Trophoblast cell (in vitro differentiated cells and primary cell): ENCODE data around the gene ST3GAL2.

ENCODE experiments used
- DNase-seq, 2 donors: peaks; one replicate each; pipeline ENCODE4 v3.0.0-alpha.2; 2016
- H2AFZ ChIP-seq: 2 replicates; pipeline ENCODE4 v1.6.1; 2013; ENCODE audit warnings: low read length, moderate library complexity, mild to moderate bottlenecking; ENCODE audit not compliant: insufficient read depth, poor library complexity
- H2AK5ac ChIP-seq: 2 replicates; pipeline ENCODE4 v1.6.1; 2013; ENCODE audit warnings: mild to moderate bottlenecking, low read length
- H2BK120ac ChIP-seq: 2 replicates; pipeline ENCODE4 v1.6.1; 2013; ENCODE audit warnings: low read length, mild to moderate bottlenecking, moderate library complexity; ENCODE audit not compliant: insufficient read depth, poor library complexity
- H2BK12ac ChIP-seq: 2 replicates; pipeline ENCODE4 v1.6.1; 2013; ENCODE audit warnings: mild to moderate bottlenecking, low read length, moderate library complexity
- H2BK5ac ChIP-seq: 2 replicates; pipeline ENCODE4 v1.6.1; 2013; ENCODE audit warnings: low read length, low read depth, moderate library complexity, mild to moderate bottlenecking; ENCODE audit not compliant: poor library complexity
- H3K14ac ChIP-seq: 2 replicates; pipeline ENCODE4 v1.6.1; 2013; ENCODE audit warnings: mild to moderate bottlenecking, low read length
- H3K18ac ChIP-seq: 2 replicates; pipeline ENCODE4 v1.6.1; 2013; ENCODE audit warnings: mild to moderate bottlenecking, low read length
- H3K23ac ChIP-seq: 2 replicates; pipeline ENCODE4 v1.6.1; 2013; ENCODE audit warnings: low read length
- H3K27ac ChIP-seq: 2 replicates; pipeline ENCODE4 v1.5.1; 2013; ENCODE audit warnings: low read depth, mild to moderate bottlenecking, inconsistent platforms, low read length, moderate library complexity
- H3K27me3 ChIP-seq: 2 replicates; pipeline ENCODE4 v1.6.1; 2013; ENCODE audit warnings: inconsistent platforms, mild to moderate bottlenecking, low read length, moderate library complexity; ENCODE audit not compliant: insufficient read depth
- H3K36me3 ChIP-seq, 2 experiments: 1 replicate in 1 of 2; 2 replicates in 1 of 2; pipeline ENCODE4 v1.6.1; 2013; ENCODE audit warnings: low read length in 2 of 2, mild to moderate bottlenecking in 2 of 2, moderate library complexity in 1 of 2; ENCODE audit not compliant: insufficient read depth in 2 of 2, control insufficient read depth in 1 of 2
- H3K4ac ChIP-seq: 2 replicates; pipeline ENCODE4 v1.6.1; 2013; ENCODE audit warnings: low read depth, mild to moderate bottlenecking, low read length, moderate library complexity
- H3K4me1 ChIP-seq, 2 experiments: 1 replicate in 1 of 2; 2 replicates in 1 of 2; pipeline ENCODE4 v1.6.1; 2013; ENCODE audit warnings: low read length in 2 of 2, mild to moderate bottlenecking in 2 of 2, moderate library complexity in 1 of 2; ENCODE audit not compliant: insufficient read depth in 2 of 2, control insufficient read depth in 1 of 2
- H3K4me2 ChIP-seq: 2 replicates; pipeline ENCODE4 v1.6.1; 2013; ENCODE audit warnings: inconsistent platforms, mild to moderate bottlenecking, low read length, moderate library complexity
- H3K4me3 ChIP-seq: 2 replicates; pipeline ENCODE4 v1.5.1; 2013; ENCODE audit warnings: mild to moderate bottlenecking, low read depth, low read length, inconsistent platforms
- H3K79me1 ChIP-seq: one replicate; pipeline ENCODE4 v1.6.1; 2013; ENCODE audit warnings: low read length
- H3K79me2 ChIP-seq: 2 replicates; pipeline ENCODE4 v1.6.1; 2013; ENCODE audit warnings: low read length, mild to moderate bottlenecking; ENCODE audit not compliant: control insufficient read depth, insufficient read depth, poor library complexity
- H3K9ac ChIP-seq: 2 replicates; pipeline ENCODE4 v1.6.1; 2013; ENCODE audit warnings: mild to moderate bottlenecking, low read length
- H3K9me3 ChIP-seq: 2 replicates; pipeline ENCODE4 v1.6.1; 2013; ENCODE audit warnings: low read depth, mild to moderate bottlenecking, control low read depth, inconsistent platforms, low read length; ENCODE audit not compliant: insufficient read depth
- H4K12ac ChIP-seq: 2 replicates; pipeline ENCODE4 v1.6.1; 2013; ENCODE audit warnings: low read depth, mild to moderate bottlenecking, low read length, moderate library complexity
- H4K8ac ChIP-seq: 2 replicates; pipeline ENCODE4 v1.6.1; 2013; ENCODE audit warnings: low read depth, mild to moderate bottlenecking, low read length, moderate library complexity
- H4K91ac ChIP-seq: one replicate; pipeline ENCODE4 v1.6.1; 2013; ENCODE audit warnings: low read depth, mild to moderate bottlenecking, low read length, moderate library complexity
- WGBS: extraction: QIAGEN DNeasy Blood & Tissue Kit; methylation state at CpG from one replicate; pipeline ENCODE4 v1.1.7; 2013; ENCODE audit warnings: missing lambda C conversion rate; ENCODE audit not compliant: insufficient read length, insufficient coverage; ENCODE audit errors: extremely low coverage; 5-methylcytosine and 5-hydroxymethylcytosine counted together

The ST3GAL2 gene

DNA sequence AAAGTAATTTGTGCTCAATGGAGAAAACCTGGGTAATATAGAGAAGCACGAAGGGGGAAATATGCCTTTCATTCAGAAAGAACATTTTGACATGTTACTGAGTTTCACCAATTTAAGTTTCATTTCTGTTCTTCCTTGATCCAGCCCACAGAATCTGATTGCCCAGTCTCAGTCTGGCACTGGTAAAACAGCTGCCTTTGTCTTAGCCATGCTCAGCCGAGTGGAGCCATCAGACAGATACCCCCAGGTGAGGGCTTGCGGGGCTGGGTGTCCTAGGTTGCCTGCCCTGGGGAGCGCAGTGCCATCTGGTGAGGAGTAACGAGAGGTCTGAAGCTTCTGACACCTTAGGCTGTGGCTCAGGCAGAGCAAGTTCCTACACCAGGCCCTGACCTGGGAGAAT lies 74.5 kb downstream of the ST3GAL2 start:
- Histone ChIP-seq H3K9ac (no peak overlapping the region), H3K79me2 (no peaks in the 10 kb centered on the region), H4K12ac (no peak overlapping the region), H3K4ac (no peak overlapping the region), H3K27me3 (no peaks in the 10 kb centered on the region), H2AK5ac (no peak overlapping the region), H3K4me3 (no peak overlapping the region), H3K4me1 (no peaks in the 10 kb centered on the region), H3K9me3 (peaks cover 3% of the 10 kb centered on the region), H3K4me2 (no peak overlapping the region), H3K79me1 (no peaks in the 10 kb centered on the region), H3K18ac (no peak overlapping the region), H2BK120ac (no peak overlapping the region), H2BK12ac (no peak overlapping the region), H2BK5ac (no peak overlapping the region), H4K8ac (no peak overlapping the region), H3K23ac (no peak overlapping the region), H4K91ac (no peak overlapping the region), H3K27ac (no peak overlapping the region), H3K36me3 (peaks cover 51 to 64% of the 10 kb centered on the region in 2 experiments), H2AFZ (no peak overlapping the region), H3K14ac (no peak overlapping the region)
- no peak for DNase-seq
- WGBS, result no CpG with 5 or more reads among the region's 5 CpGs

DNA sequence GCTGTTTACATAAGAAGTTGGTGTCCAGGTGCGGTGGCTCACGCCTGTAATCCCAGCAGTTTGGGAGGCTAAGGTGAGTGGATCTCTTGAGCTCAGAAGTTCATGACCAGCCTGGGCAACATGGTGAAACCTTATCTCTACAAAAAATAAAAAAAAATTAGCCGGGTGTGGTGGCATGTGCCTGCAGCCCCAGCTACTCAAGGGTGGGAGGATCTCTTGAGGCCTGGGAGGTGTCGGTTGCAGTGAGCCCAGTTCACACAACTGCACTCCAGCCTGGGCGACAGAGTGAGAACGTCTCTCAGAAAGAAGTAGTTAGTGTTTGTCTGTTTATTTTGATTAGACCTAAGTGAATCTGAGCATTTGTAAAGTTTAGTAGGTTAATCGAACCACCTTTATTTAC lies 79.3 kb downstream of the ST3GAL2 start:
- H3K4me2 ChIP-seq, result no peak overlapping the region
- no peak overlapping the region for H3K4me3 ChIP-seq
- H4K91ac ChIP-seq, result no peak overlapping the region
- H3K18ac ChIP-seq, result no peak overlapping the region
- H3K4ac ChIP-seq, result no peak overlapping the region
- H3K79me2 ChIP-seq, result no peaks in the 10 kb centered on the region
- no peak overlapping the region for H4K12ac ChIP-seq
- peaks cover 53 to 67% of the 10 kb centered on the region in 2 experiments for H3K36me3 ChIP-seq
- H3K9ac ChIP-seq, result no peak overlapping the region
- no CpG with 5 or more reads among the region's 7 CpGs for WGBS
- no peak overlapping the region for H2BK120ac ChIP-seq
- no peak overlapping the region for H2BK12ac ChIP-seq
- H4K8ac ChIP-seq, result no peak overlapping the region
- no peaks in the 10 kb centered on the region for H3K27me3 ChIP-seq
- DNase-seq, result no peak
- H3K23ac ChIP-seq, result no peak overlapping the region
- H3K4me1 ChIP-seq, result no peaks in the 10 kb centered on the region
- H2BK5ac ChIP-seq, result no peak overlapping the region
- H3K79me1 ChIP-seq, result no peaks in the 10 kb centered on the region
- H3K9me3 ChIP-seq, result peaks cover under 1% of the 10 kb centered on the region
- H3K14ac ChIP-seq, result no peak overlapping the region
- H2AFZ ChIP-seq, result no peak overlapping the region
- no peak overlapping the region for H3K27ac ChIP-seq
- no peak overlapping the region for H2AK5ac ChIP-seq

DNA sequence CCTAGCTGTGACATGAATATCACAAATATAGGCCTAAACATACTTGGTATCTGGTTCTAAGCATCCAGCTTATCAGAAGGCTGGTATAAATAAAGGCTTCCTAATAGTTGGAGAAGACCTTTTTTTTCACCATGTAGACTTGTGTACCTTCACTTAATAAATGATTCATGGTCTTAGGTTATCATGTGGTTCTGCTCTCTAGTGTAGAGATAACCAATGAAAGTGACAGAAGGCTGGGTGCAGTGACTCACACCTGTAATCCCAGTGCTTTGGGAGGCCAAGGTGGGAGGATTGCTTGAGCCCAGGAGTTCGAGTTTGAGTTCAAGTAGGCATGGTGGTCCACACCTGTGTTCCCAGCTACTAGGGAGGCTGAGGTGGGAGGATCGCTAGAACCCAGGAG lies 89.1 kb downstream of the ST3GAL2 start:
- no peak overlapping the region for H2BK120ac ChIP-seq
- H3K9ac ChIP-seq, result no peak overlapping the region
- no peak overlapping the region for H4K12ac ChIP-seq
- H3K9me3 ChIP-seq, result peaks cover 1% of the 10 kb centered on the region
- H3K79me1 ChIP-seq, result peaks cover 3% of the 10 kb centered on the region
- no peaks in the 10 kb centered on the region for H3K27me3 ChIP-seq
- no peak overlapping the region for H2BK12ac ChIP-seq
- H3K18ac ChIP-seq, result no peak overlapping the region
- no peak overlapping the region for H2BK5ac ChIP-seq
- H3K79me2 ChIP-seq, result peaks cover 3% of the 10 kb centered on the region
- DNase-seq, result no peak
- no peak overlapping the region for H2AK5ac ChIP-seq
- no peak overlapping the region for H2AFZ ChIP-seq
- H3K4me2 ChIP-seq, result no peak overlapping the region
- H3K14ac ChIP-seq, result no peak overlapping the region
- H3K4ac ChIP-seq, result no peak overlapping the region
- H3K27ac ChIP-seq, result no peak overlapping the region
- peaks cover 12 to 15% of the 10 kb centered on the region in 2 experiments for H3K36me3 ChIP-seq
- H4K91ac ChIP-seq, result no peak overlapping the region
- H3K4me3 ChIP-seq, result no peak overlapping the region
- H4K8ac ChIP-seq, result no peak overlapping the region
- peaks cover 0 to 3% of the 10 kb centered on the region in 2 experiments for H3K4me1 ChIP-seq
- WGBS, result no CpG with 5 or more reads among the region's 2 CpGs
- H3K23ac ChIP-seq, result no peak overlapping the region

DNA sequence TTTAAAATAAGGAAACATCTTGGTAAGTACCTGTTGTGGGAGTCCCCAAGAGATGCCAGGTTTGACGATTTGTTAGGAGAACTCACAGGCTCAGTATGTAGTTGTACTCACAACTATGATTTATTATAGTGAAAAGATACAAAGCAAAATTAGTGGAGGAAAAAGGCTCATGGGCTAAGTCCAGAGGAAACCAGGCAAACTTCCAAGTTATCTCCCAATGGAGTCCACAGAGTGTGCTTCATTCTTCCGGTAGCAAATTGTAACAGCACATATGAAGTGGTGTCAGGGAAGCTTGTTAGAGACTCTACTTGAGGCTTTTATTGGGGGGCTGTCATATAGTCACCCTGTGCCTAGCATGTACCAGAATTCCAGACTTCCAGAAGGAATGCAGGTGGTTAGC lies 89.9 kb downstream of the ST3GAL2 start:
- H2BK5ac ChIP-seq, result no peak overlapping the region
- no peak overlapping the region for H2BK12ac ChIP-seq
- H4K8ac ChIP-seq, result no peak overlapping the region
- no peak overlapping the region for H3K9ac ChIP-seq
- no peak for DNase-seq
- peaks cover 3% of the 10 kb centered on the region for H3K79me1 ChIP-seq
- no peak overlapping the region for H3K4me3 ChIP-seq
- no peak overlapping the region for H2AFZ ChIP-seq
- no peak overlapping the region for H4K12ac ChIP-seq
- H3K14ac ChIP-seq, result no peak overlapping the region
- H3K4ac ChIP-seq, result no peak overlapping the region
- H2BK120ac ChIP-seq, result no peak overlapping the region
- H3K36me3 ChIP-seq, result peaks cover 10 to 12% of the 10 kb centered on the region in 2 experiments
- no peak overlapping the region for H3K23ac ChIP-seq
- no peaks in the 10 kb centered on the region for H3K27me3 ChIP-seq
- peaks cover 0 to 3% of the 10 kb centered on the region in 2 experiments for H3K4me1 ChIP-seq
- H3K27ac ChIP-seq, result no peak overlapping the region
- H3K18ac ChIP-seq, result no peak overlapping the region
- H3K79me2 ChIP-seq, result peaks cover 3% of the 10 kb centered on the region
- peaks cover 1% of the 10 kb centered on the region for H3K9me3 ChIP-seq
- no peak overlapping the region for H4K91ac ChIP-seq
- WGBS, result no CpG with 5 or more reads among the region's 2 CpGs
- no peak overlapping the region for H3K4me2 ChIP-seq
- no peak overlapping the region for H2AK5ac ChIP-seq
